Measurements from ENCODE around the gene GRPR.

DNA sequence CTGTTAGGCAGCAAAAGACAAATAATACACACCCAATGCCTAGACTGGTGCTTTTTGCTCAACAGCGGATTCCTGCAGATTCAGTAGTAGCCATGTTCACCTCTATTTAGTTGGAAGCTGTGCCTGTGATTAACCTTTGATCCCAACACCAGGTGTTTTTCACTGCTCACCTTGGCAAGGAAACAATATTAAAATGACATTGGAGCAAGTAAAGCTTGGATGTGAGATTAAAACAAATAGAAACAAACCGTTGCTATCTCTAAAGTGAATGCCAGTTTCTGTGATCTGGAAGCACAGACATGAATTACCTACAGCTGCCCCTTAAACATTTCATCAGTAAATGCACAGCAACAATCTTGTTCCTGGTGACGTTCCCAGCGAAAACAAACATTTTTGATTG lies 79.6 kb downstream of the GRPR start:
- TF ChIP-seq, protein P1, sequence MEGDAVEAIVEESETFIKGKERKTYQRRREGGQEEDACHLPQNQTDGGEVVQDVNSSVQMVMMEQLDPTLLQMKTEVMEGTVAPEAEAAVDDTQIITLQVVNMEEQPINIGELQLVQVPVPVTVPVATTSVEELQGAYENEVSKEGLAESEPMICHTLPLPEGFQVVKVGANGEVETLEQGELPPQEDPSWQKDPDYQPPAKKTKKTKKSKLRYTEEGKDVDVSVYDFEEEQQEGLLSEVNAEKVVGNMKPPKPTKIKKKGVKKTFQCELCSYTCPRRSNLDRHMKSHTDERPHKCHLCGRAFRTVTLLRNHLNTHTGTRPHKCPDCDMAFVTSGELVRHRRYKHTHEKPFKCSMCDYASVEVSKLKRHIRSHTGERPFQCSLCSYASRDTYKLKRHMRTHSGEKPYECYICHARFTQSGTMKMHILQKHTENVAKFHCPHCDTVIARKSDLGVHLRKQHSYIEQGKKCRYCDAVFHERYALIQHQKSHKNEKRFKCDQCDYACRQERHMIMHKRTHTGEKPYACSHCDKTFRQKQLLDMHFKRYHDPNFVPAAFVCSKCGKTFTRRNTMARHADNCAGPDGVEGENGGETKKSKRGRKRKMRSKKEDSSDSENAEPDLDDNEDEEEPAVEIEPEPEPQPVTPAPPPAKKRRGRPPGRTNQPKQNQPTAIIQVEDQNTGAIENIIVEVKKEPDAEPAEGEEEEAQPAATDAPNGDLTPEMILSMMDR (IDR thresholded peaks at IDR 0.05), result no peak
- TF ChIP-seq ZFX (IDR thresholded peaks at IDR 0.05; ENCODE audit: borderline replicate concordance), result no peak

Measured in 22Rv1 (cell line).